ENCODE data around the gene JAM3.

Gene JAM3

DNA sequence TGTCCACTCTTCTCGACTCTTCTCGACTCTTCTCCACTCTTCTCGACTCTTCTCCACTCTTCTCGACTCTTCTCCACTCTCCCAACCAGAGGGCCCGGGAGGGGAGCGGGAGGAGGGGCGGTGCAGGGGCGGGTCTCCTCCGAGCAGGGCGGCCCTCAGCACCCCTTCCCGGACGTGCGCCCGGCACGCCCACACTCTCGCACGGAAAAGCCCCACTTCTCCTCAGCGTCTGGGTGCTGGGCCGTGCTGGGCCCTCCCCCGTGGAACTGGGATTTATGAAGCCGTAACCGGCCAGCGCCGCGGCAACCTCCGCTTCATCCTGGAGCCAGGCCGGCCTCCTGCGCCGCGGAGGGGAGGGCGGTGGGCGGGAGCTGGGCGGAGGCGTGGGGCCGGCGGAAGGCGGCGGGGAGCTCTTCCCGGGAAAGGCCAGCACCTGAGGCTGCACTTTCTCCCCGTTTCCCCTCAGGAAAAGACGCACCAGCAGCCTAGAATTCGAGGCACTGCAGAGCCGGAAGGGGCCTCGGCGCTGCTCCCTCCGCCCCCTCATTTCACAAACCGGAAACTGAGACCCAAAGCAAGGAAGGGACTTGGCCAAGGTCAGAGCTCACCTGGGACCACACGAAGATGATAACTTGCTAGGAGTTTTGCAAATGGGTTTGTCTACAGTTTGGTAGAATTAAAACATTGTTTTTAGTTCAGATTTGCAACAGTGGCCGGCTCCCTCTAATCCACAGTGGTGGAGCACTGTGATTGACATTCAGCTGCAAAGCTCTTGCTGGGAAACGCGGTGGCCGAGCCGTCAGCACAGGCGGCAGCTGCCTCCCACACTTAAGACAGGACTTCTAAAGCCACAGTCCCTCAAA is 31.6 kb upstream of the JAM3 start:
- DNase-seq (ENCODE audit: low read depth), result no peak
- peak overlapping the region; percentile 70 for H3K4me3 ChIP-seq (ENCODE audit: control insufficient read depth, low read depth, low read length)
- TF ChIP-seq, protein P1, sequence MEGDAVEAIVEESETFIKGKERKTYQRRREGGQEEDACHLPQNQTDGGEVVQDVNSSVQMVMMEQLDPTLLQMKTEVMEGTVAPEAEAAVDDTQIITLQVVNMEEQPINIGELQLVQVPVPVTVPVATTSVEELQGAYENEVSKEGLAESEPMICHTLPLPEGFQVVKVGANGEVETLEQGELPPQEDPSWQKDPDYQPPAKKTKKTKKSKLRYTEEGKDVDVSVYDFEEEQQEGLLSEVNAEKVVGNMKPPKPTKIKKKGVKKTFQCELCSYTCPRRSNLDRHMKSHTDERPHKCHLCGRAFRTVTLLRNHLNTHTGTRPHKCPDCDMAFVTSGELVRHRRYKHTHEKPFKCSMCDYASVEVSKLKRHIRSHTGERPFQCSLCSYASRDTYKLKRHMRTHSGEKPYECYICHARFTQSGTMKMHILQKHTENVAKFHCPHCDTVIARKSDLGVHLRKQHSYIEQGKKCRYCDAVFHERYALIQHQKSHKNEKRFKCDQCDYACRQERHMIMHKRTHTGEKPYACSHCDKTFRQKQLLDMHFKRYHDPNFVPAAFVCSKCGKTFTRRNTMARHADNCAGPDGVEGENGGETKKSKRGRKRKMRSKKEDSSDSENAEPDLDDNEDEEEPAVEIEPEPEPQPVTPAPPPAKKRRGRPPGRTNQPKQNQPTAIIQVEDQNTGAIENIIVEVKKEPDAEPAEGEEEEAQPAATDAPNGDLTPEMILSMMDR (IDR thresholded peaks at IDR 0.05; ENCODE audit: control insufficient read depth, insufficient read depth, low read depth, low read length, missing control alignments), result no peak

DNA sequence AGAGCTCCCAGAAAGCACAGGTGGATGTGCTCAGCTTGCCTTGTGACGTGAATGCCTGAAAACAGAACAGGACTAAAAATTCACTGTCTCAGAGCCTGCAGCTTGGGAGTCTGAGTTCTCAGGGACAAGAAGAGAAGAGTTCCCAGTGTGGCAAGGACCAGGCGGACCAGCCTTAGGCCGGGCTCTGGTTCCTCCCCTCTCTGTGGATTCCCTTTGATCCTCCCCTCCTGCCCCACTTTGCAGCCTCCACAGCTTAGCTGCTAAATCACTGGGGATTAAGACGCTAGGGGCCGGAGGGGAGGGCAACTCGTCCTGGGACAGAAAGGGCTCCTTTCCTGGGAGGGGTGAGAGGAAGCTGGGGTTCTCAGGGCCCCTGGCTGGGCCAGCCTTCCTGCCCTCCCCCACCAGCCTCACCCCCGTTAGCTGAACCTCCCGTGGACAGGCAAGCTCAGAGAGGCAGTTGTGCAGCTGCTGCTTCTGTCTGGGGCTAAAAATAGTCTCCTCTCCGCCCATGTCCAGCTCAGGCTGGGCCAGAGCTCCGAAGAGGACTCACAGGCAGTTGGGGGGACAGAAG is 29.9 kb upstream of the JAM3 start:
- H3K4me3 ChIP-seq (ENCODE audit: control insufficient read depth, low read depth, low read length), result no peak overlapping the region
- no peak for DNase-seq (ENCODE audit: low read depth)
- TF ChIP-seq, protein P1 (IDR thresholded peaks at IDR 0.05; ENCODE audit: control insufficient read depth, insufficient read depth, low read depth, low read length, missing control alignments), result no peak

DNA sequence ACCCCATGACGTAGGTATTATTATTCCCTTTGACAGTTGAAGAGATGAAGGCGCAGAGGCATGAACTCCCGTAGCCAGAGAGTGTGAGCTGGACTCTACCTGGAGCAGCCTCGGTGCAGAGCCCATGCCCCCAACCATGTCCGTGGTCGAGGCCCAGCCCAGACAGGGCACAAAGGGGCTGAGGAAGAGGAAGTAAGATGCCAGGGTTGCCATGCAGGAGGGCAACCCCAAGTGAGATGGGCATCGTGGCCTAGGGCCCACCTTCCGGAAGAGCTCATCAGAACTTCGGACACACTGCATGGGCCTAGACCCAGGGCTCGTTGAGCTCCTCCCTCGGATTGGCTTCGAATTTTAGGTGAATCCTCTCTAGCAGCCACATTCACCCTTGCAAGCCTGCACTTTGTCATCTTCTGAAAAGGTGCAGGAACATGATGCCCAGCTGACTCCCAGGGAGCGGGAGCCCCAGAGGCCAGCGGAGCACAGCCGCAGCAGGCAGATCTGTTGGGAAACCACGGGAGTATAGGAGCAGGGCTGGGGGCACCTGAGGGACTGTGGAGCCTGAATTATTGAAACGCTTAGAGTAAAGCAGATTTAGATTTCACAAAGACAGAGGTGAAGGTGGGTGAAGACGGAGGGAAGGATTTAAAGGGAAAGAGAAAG is 29.0 kb upstream of the JAM3 start:
- no peak for DNase-seq (ENCODE audit: low read depth)
- TF ChIP-seq, protein P1 (IDR thresholded peaks at IDR 0.05; ENCODE audit: control insufficient read depth, insufficient read depth, low read depth, low read length, missing control alignments), result no peak
- no peak overlapping the region for H3K4me3 ChIP-seq (ENCODE audit: control insufficient read depth, low read depth, low read length)

- TF ChIP-seq, protein P1 (IDR thresholded peaks at IDR 0.05; ENCODE audit: control insufficient read depth, insufficient read depth, low read depth, low read length, missing control alignments), result no peak
- no peak for DNase-seq (ENCODE audit: low read depth)
- H3K4me3 ChIP-seq (ENCODE audit: control insufficient read depth, low read depth, low read length), result no peak overlapping the region
Observed at GRCh38 chr11:134040386-134041302, 28.2 kb upstream of the JAM3 start.

GRCh38 chr11:134041349-134041748 is 27.5 kb upstream of the JAM3 start:
- H3K4me3 ChIP-seq (ENCODE audit: control insufficient read depth, low read depth, low read length), result no peak overlapping the region
- DNase-seq (ENCODE audit: low read depth), result no peak
- TF ChIP-seq, protein P1 (IDR thresholded peaks at IDR 0.05; ENCODE audit: control insufficient read depth, insufficient read depth, low read depth, low read length, missing control alignments), result no peak
